Measurements from ENCODE around the gene RBM10.

The RBM10 gene

GRCh38 chrX:47143894-47144625, 961 bp upstream of the RBM10 start:
- Mint-ChIP-seq H3K27ac (peak overlapping the region; percentile 100), H3K9me3 (no peaks in the 10 kb centered on the region), H3K36me3 (peaks cover 76% of the 10 kb centered on the region), H3K4me3 (peak overlapping the region; percentile 98), H3K4me1 (peaks cover 38% of the 10 kb centered on the region)
- no peak for DNase-seq (ENCODE audit: low spot score in 2 of 2)
- no peak for ATAC-seq

- peak; percentile 25 for ATAC-seq
- Mint-ChIP-seq H3K9me3 (no peaks in the 10 kb centered on the region), H3K36me3 (peaks cover 80% of the 10 kb centered on the region), H3K27ac (peak overlapping the region; percentile 100), H3K4me1 (peaks cover 34% of the 10 kb centered on the region), H3K4me3 (peak overlapping the region; percentile 98)
- DNase-seq (ENCODE audit: low spot score in 2 of 2) = no peak
These were observed 537 bp downstream of the RBM10 start for GRCh38 chrX:47145395-47146120.

GRCh38 chrX:47146121-47146935, 1.3 kb downstream of the RBM10 start:
- Mint-ChIP-seq H3K27ac (peak overlapping the region; percentile 100), H3K9me3 (no peaks in the 10 kb centered on the region), H3K4me1 (peaks cover 29% of the 10 kb centered on the region), H3K4me3 (peak overlapping the region; percentile 98), H3K36me3 (peaks cover 80% of the 10 kb centered on the region)
- DNase-seq (ENCODE audit: low spot score in 2 of 2) = no peak
- ATAC-seq = no peak

GRCh38 chrX:47146936-47147859, 2.2 kb downstream of the RBM10 start:
- peaks cover 29% of the 10 kb centered on the region for H3K4me1 Mint-ChIP-seq
- peak overlapping the region; percentile 90 for H3K27ac Mint-ChIP-seq
- ATAC-seq = no peak

GRCh38 chrX:47148946-47149345, 3.9 kb downstream of the RBM10 start:
- H3K4me1 Mint-ChIP-seq = peaks cover 16% of the 10 kb centered on the region
- H3K4me3 Mint-ChIP-seq = no peak overlapping the region
- DNase-seq (ENCODE audit: low spot score in 2 of 2) (no peak), ATAC-seq (peak; percentile 17)
- no peak overlapping the region for H3K27ac Mint-ChIP-seq
- H3K36me3 Mint-ChIP-seq = peaks cover 85% of the 10 kb centered on the region
- no peaks in the 10 kb centered on the region for H3K9me3 Mint-ChIP-seq

More at GRCh38 chrX:47146936-47147859, 2.2 kb downstream of the RBM10 start:
- H3K36me3 Mint-ChIP-seq = peaks cover 80% of the 10 kb centered on the region
- no peaks in the 10 kb centered on the region for H3K9me3 Mint-ChIP-seq
- DNase-seq (ENCODE audit: low spot score in 2 of 2) = no peak
- peak overlapping the region; percentile 98 for H3K4me3 Mint-ChIP-seq

GRCh38 chrX:47151435-47151834, 6.4 kb downstream of the RBM10 start:
- DNase-seq (ENCODE audit: low spot score in 2 of 2) (no peak), ATAC-seq (no peak)
- Mint-ChIP-seq H3K27ac (no peak overlapping the region), H3K4me3 (no peak overlapping the region), H3K36me3 (peaks cover 92% of the 10 kb centered on the region), H3K4me1 (peaks cover 16% of the 10 kb centered on the region), H3K9me3 (no peaks in the 10 kb centered on the region)

GRCh38 chrX:47156611-47157520, 11.8 kb downstream of the RBM10 start:
- no peaks in the 10 kb centered on the region for H3K9me3 Mint-ChIP-seq
- peaks cover 90% of the 10 kb centered on the region for H3K36me3 Mint-ChIP-seq
- H3K27ac Mint-ChIP-seq = no peak overlapping the region
- H3K4me1 Mint-ChIP-seq = no peaks in the 10 kb centered on the region
- ATAC-seq = no peak
- no peak overlapping the region for H3K4me3 Mint-ChIP-seq
- DNase-seq (ENCODE audit: low spot score in 2 of 2) = no peak

- ATAC-seq (no peak), DNase-seq (ENCODE audit: low spot score in 2 of 2) (no peak)
- Mint-ChIP-seq H3K4me1 (no peaks in the 10 kb centered on the region), H3K4me3 (no peak overlapping the region), H3K36me3 (peaks cover 87% of the 10 kb centered on the region), H3K27ac (no peak overlapping the region), H3K9me3 (no peaks in the 10 kb centered on the region)
These were observed 13.1 kb downstream of the RBM10 start for GRCh38 chrX:47158131-47158530.

- no peaks in the 10 kb centered on the region for H3K9me3 Mint-ChIP-seq
- no peak overlapping the region for H3K4me3 Mint-ChIP-seq
- DNase-seq (ENCODE audit: low spot score in 2 of 2) (no peak), ATAC-seq (no peak)
- peaks cover 86% of the 10 kb centered on the region for H3K36me3 Mint-ChIP-seq
- no peaks in the 10 kb centered on the region for H3K4me1 Mint-ChIP-seq
- no peak overlapping the region for H3K27ac Mint-ChIP-seq
These were observed 13.8 kb downstream of the RBM10 start for GRCh38 chrX:47158781-47159180.

- Mint-ChIP-seq H3K9me3 (no peaks in the 10 kb centered on the region), H3K36me3 (peaks cover 81% of the 10 kb centered on the region), H3K4me3 (no peak overlapping the region), H3K27ac (no peak overlapping the region), H3K4me1 (no peaks in the 10 kb centered on the region)
- ATAC-seq (no peak), DNase-seq (ENCODE audit: low spot score in 2 of 2) (no peak)
These were observed 15.8 kb downstream of the RBM10 start for GRCh38 chrX:47160781-47161180.

- Mint-ChIP-seq H3K36me3 (peaks cover 58% of the 10 kb centered on the region), H3K4me1 (no peaks in the 10 kb centered on the region), H3K4me3 (no peak overlapping the region), H3K9me3 (no peaks in the 10 kb centered on the region), H3K27ac (no peak overlapping the region)
- no peak for ATAC-seq
- DNase-seq (ENCODE audit: low spot score in 2 of 2) = no peak
These were observed 18.0 kb downstream of the RBM10 start for GRCh38 chrX:47162927-47163583.

GRCh38 chrX:47164420-47164819, 19.4 kb downstream of the RBM10 start:
- Mint-ChIP-seq H3K4me1 (peaks cover 6% of the 10 kb centered on the region), H3K27ac (no peak overlapping the region), H3K9me3 (no peaks in the 10 kb centered on the region), H3K36me3 (peaks cover 60% of the 10 kb centered on the region), H3K4me3 (no peak overlapping the region)
- ATAC-seq = no peak
- DNase-seq (ENCODE audit: low spot score in 2 of 2) = no peak

- H3K4me3 Mint-ChIP-seq = no peak overlapping the region
- peaks cover 55% of the 10 kb centered on the region for H3K36me3 Mint-ChIP-seq
- H3K4me1 Mint-ChIP-seq = peaks cover 6% of the 10 kb centered on the region
- no peaks in the 10 kb centered on the region for H3K9me3 Mint-ChIP-seq
- ATAC-seq (no peak), DNase-seq (ENCODE audit: low spot score in 2 of 2) (no peak)
- no peak overlapping the region for H3K27ac Mint-ChIP-seq
These were observed 21.1 kb downstream of the RBM10 start for GRCh38 chrX:47166126-47166525.
